ENCODE data around the gene CD84.

- TF ChIP-seq CTCF (IDR thresholded peaks at IDR 0.05) (no peak), POLR2A (IDR thresholded peaks at IDR 0.05) (no peak)
Observed at GRCh38 chr1:160503087-160503486, 76.2 kb downstream of the CD84 start.

Data from Peyer's patch (tissue), 4 donors.